ENCODE results near the gene NOTCH3.

The NOTCH3 gene

DNA sequence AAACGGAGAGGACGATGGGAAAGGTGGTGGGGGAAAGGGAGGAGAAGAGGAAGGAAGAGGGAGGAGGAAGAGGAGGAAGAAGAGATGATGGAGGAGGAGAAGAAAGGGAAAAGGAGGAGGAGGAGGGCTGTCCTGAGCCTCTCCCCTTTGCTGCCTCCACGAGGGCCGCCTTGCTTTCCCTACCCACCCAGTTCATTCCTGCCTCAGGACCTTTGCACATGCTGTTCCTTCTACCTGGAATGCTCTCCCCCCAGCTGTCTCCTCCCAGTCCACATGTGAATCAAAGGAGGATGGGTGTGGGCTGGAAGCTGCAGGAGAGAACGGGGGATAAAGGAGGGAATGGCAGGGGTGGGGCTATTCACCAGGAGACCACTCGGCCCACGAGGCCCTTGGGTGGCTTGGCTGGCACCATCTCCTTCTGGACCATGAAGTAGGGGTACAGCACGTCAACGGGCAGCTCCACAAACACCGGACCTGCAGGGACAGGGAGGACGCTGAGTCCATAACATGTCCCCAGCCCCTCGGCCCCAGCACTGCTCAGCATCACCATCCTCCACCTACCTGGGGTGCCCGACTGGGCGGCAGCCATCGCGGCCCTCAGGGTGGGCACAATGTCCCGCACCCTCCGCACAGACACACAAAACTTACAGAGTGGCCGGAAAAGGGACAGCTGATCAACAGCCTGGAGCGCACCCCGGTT lies 78.3 kb downstream of the NOTCH3 start:
- DNase-seq (ENCODE audit: low spot score), result no peak

- DNase-seq (ENCODE audit: low spot score), result no peak
These were observed 80.4 kb downstream of the NOTCH3 start for GRCh38 chr19:15120135-15121026.

DNA sequence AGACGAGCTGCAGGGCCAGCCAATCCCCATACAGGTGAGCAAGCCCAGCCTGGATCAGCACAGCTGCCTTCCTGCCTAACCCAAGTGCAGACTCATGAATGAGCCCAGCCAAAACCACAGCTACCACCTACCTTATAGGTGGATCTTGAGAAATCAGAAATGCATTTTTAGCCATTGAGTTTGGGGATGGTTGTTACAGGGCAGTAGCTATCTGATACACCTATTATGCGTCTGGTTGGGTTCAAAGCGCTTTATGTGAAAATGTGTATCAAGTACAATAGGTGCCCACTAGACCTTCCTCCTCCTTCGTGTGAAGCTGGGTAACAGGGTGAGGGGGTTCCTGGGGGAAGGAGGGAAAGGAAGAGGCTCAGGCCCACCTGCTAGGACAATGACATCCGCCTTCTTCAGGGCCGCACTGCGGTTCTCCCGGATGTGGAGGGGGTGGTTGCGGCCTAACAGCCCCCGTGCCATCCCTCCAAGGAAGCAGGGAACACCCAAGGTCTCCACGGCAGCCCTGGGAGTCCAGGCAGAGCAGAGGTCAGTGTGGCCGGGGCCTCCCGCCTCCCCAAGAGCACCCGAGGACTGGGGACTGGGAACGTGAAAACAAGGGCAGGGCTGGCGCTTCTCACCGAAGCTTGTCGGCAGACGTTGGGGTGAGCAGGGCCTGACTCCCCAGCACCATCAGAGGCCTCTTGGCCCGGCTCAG lies 81.9 kb downstream of the NOTCH3 start:
- no peak for DNase-seq (ENCODE audit: low spot score)

DNA sequence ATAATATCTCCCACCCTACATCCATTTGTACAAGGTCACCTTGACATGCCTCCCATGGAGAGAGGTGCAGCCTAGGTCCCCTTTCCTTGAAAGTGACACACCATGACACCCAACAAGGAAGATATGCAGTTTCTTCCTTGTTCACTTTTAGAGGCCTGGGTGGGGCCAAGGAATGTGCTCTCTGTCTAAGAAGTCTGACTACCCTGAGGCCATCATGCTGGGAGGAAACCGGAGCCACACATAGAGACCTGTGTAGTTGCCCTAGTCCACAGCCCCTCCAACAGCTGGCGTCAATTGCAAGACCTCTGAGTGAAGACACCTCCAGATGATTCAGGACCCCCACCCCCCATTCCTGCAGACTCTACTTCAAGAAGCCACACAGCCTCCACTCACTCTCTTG lies 82.5 kb downstream of the NOTCH3 start:
- no peak for DNase-seq (ENCODE audit: low spot score)

DNA sequence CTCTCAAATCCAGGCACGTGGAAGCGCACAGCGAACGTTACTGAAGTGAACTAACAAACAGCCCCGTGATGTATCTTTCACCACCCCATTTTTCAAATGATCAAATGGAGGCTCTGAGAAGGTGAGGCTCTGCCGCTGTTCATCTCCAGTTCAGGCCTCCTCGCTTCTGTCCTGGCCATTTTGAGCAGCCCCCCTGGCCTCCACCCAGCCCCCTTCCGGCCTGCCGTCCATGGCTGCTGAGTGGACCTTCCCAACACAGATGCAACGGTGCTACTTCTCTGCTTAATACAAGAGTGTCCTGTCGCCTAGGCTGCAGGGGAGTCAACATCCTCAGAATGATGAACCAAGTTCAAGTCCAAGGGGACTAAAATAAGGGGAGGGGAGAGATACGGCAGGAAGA lies 83.9 kb downstream of the NOTCH3 start:
- no peak for DNase-seq (ENCODE audit: low spot score)

- no peak for DNase-seq (ENCODE audit: low spot score)
These were observed 84.8 kb downstream of the NOTCH3 start for GRCh38 chr19:15115762-15116615.

- DNase-seq (ENCODE audit: low spot score), result no peak
These were observed 85.7 kb downstream of the NOTCH3 start for GRCh38 chr19:15115080-15115479.

DNA sequence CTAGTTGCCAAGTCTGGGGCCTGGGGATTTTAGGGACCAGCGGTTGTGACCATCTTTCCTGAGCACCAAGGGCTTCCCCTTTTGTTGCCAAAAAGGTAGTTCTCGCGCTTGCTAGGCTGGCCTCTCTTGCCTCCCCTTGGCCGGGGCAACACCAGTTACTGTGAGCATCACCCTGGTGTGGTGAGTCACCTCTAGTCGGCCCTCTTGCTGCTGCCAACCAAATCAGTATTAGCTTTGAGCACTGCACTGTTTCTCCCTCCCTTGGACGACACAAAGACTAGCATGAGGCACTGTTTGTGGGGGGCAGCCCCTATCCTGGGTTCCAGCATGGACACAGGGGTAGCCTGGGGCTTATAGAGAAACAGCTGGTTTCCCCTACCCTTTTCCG lies 86.6 kb downstream of the NOTCH3 start:
- DNase-seq (ENCODE audit: low spot score), result no peak

GRCh38 chr19:15113245-15114152 lies 87.3 kb downstream of the NOTCH3 start:
- no peak for DNase-seq (ENCODE audit: low spot score)

- peak; percentile 62 for DNase-seq (ENCODE audit: low spot score)
These were observed 88.4 kb downstream of the NOTCH3 start for GRCh38 chr19:15112385-15112784.

- no peak for DNase-seq (ENCODE audit: low spot score)
These were observed 89.0 kb downstream of the NOTCH3 start for GRCh38 chr19:15111758-15112157.

DNA sequence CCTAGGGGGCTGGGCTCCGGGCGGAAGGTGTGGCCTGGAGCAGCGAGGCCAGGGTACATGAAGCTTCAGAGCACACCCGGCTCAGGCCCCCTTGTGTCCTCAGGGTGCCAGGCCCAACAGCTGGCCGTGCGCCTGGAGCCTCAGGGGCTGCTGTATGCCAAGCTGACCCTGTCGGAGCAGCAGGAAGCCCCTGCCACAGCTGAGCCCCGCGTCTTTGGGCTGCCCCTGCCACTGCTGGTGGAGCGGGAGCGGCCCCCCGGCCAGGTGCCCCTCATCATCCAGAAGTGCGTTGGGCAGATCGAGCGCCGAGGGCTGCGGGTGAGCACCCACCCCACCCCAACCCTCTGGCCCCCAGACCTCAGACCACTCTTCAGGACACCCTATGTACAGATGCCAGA lies 90.4 kb downstream of the NOTCH3 start:
- no peak for DNase-seq (ENCODE audit: low spot score)

GRCh38 chr19:15109768-15110417 lies 90.9 kb downstream of the NOTCH3 start:
- no peak for DNase-seq (ENCODE audit: low spot score)

Data from HuH-7.5 (cell line).